Caco-2 (cell line): Measurements from ENCODE around the gene LDLRAD4. TPM values are rescaled to one million over a fixed set of nuclear protein-coding genes. Genes with fewer than 3 reads are reported as not detected.

Experiments
- BruUV-seq: library from RNA; stranded (reverse); fragments of 400-500 nt; replicated peaks from 2 replicates; lab custom pipeline; 2021; lab: Mats Ljungman, UMichigan
- CTCF ChIA-PET: fragments of 300-600 bp; sonication (Branson Sonifier 250); formaldehyde crosslinking; loops from one replicate; lab custom pipeline; 2022; ENCODE audit warnings: antibody characterized with exemption; lab: Charles Lee
- POLR2A ChIA-PET: fragments of 300-600 bp; sonication (Branson Sonifier 250); formaldehyde crosslinking; loops from one replicate; lab custom pipeline; 2022; ENCODE audit warnings: antibody characterized with exemption; lab: Charles Lee
- DNase-seq, 2 experiments: peaks; one replicate each; pipeline versions ENCODE4 v3.0.0 to v3.0.0-alpha.2; 2020 to 2022
- H3K27me3 ChIP-seq: replicated peaks from 2 replicates; pipeline ENCODE4 v1.6.0; 2011; ENCODE audit warnings: low read length; ENCODE audit not compliant: control insufficient read depth, insufficient read depth
- H3K36me3 ChIP-seq: 2 replicates; pipeline ENCODE4 v1.5.1; 2011; ENCODE audit warnings: low read length; ENCODE audit not compliant: control insufficient read depth, insufficient read depth
- H3K4me1 ChIP-seq: fragments of 250-450 bp; sonication (Bioruptor Pico); 2 replicates; pipeline ENCODE4 v1.5.1; 2020; ENCODE audit warnings: mild to moderate bottlenecking
- H3K4me3 ChIP-seq: 2 replicates; pipeline ENCODE4 v1.5.1; 2011; ENCODE audit warnings: low read depth, mild to moderate bottlenecking, control low read depth, low read length
- H3K9me3 ChIP-seq: fragments of 250-450 bp; sonication (Bioruptor Pico); 2 replicates; pipeline ENCODE4 v1.5.1; 2020; ENCODE audit warnings: mild to moderate bottlenecking, moderate library complexity
- H3K27ac Mint-ChIP-seq: one replicate; pipeline ENCODE4 v1.8.0; 2022; ENCODE audit warnings: mixed read lengths; ENCODE audit not compliant: unreplicated experiment
- H3K27me3 Mint-ChIP-seq: one replicate; pipeline ENCODE4 v1.8.0; 2022; ENCODE audit warnings: mixed read lengths; ENCODE audit not compliant: insufficient read depth, unreplicated experiment
- H3K36me3 Mint-ChIP-seq: one replicate; pipeline ENCODE4 v1.8.0; 2022; ENCODE audit warnings: mild to moderate bottlenecking, mixed read lengths; ENCODE audit not compliant: insufficient read depth, unreplicated experiment
- H3K4me1 Mint-ChIP-seq: one replicate; pipeline ENCODE4 v1.8.0; 2022; ENCODE audit warnings: low read depth, mixed read lengths; ENCODE audit not compliant: unreplicated experiment
- H3K4me3 Mint-ChIP-seq: one replicate; pipeline ENCODE4 v1.8.0; 2022; ENCODE audit warnings: mild to moderate bottlenecking, moderate library complexity, mixed read lengths; ENCODE audit not compliant: unreplicated experiment
- H3K9me3 Mint-ChIP-seq: one replicate; pipeline ENCODE4 v1.8.0; 2022; ENCODE audit warnings: mixed read lengths; ENCODE audit not compliant: unreplicated experiment
- intact Hi-C: fragments of 100-400 bp; cut with micrococcal nuclease; formaldehyde crosslinking; loops from one replicate; pipeline ENCODE4 v1.10.0; 2022; ENCODE audit not compliant: unreplicated experiment
- total RNA-seq: library from RNA; stranded (reverse); gene quantifications from 2 replicates; pipeline ENCODE4 v1.2.3, GENCODE V29; 2022
- TF ChIP-seq, protein P1 (sequence below), 2 experiments: fragments of 200-600 bp in 1 of 2; IDR thresholded peaks; 1 replicate in 1 of 2; 2 replicates in 1 of 2; pipeline versions ENCODE4 v1.5.1 to v1.8.0; 2011 to 2022; ENCODE audit warnings: antibody characterized with exemption in 1 of 2, control low read depth in 1 of 2, inconsistent platforms in 1 of 2, low read depth in 1 of 2, low read length in 1 of 2, mild to moderate bottlenecking in 1 of 2, moderate library complexity in 1 of 2; ENCODE audit not compliant: insufficient read depth in 1 of 2, severe bottlenecking in 1 of 2, unreplicated experiment in 1 of 2

LDLRAD4 gene
- total RNA-seq, 1 experiment from 2014 or later: 1.2 TPM

DNA sequence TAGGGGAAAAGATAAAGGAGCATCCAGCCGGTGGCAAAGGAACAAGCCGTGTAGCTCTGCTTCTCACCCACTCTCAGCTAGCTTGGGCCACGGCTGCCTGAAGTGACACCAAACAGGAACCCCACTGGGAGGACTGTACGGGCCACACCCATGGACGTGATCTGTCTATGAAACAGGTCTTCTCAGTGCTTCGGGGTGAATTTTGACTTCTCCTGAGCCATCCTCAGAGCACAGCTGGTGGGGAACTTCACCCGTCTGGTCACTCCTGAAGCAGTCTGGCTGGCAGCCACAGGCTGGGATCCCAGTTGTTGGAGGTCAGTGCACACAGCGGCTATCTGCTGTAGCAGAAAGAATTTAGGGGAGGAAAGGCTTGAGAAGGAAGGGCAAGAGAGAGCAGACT lies 284.0 kb downstream of the LDLRAD4 start:
- intact Hi-C loops: no loop called here

DNA sequence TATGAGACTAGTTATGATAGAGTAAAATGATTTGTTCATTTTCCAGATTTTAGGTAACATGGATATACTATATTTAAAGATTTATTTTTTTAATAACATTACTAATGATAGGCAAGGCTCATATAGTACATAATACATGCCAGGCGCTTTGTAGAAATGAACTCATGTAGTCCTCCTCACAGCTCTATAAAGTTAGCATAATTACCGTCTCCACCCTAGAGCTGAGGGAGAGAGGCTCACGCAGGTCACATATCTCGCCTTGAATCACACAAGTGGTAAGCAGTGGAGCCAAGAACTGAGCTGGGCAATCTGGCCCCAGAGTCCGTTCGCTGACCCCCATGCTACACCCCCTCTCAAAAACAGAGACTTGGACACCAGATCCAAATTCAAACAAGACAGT lies 285.3 kb downstream of the LDLRAD4 start:
- ChIA-PET CTCF (no interaction called here), POLR2A (no interaction called here)
- Histone ChIP-seq H3K27me3 (no peaks in the 10 kb centered on the region), H3K36me3 (no peaks in the 10 kb centered on the region), H3K4me1 (no peaks in the 10 kb centered on the region), H3K9me3 (no peaks in the 10 kb centered on the region), H3K4me3 (no peak overlapping the region)
- BruUV-seq: no TSS peak
- intact Hi-C loops: no loop called here
- Mint-ChIP-seq H3K27ac (no peak overlapping the region), H3K36me3 (peaks cover 6% of the 10 kb centered on the region), H3K9me3 (peaks cover 13% of the 10 kb centered on the region), H3K4me1 (no peaks in the 10 kb centered on the region), H3K4me3 (no peak overlapping the region), H3K27me3 (peaks cover 18% of the 10 kb centered on the region)
- TF ChIP-seq, protein P1, sequence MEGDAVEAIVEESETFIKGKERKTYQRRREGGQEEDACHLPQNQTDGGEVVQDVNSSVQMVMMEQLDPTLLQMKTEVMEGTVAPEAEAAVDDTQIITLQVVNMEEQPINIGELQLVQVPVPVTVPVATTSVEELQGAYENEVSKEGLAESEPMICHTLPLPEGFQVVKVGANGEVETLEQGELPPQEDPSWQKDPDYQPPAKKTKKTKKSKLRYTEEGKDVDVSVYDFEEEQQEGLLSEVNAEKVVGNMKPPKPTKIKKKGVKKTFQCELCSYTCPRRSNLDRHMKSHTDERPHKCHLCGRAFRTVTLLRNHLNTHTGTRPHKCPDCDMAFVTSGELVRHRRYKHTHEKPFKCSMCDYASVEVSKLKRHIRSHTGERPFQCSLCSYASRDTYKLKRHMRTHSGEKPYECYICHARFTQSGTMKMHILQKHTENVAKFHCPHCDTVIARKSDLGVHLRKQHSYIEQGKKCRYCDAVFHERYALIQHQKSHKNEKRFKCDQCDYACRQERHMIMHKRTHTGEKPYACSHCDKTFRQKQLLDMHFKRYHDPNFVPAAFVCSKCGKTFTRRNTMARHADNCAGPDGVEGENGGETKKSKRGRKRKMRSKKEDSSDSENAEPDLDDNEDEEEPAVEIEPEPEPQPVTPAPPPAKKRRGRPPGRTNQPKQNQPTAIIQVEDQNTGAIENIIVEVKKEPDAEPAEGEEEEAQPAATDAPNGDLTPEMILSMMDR (IDR thresholded peaks at IDR 0.05; ENCODE audit: insufficient read depth in 1 of 2, low read depth in 1 of 2, low read length in 1 of 2, severe bottlenecking in 1 of 2, unreplicated experiment in 1 of 2): no peak
- DNase-seq: no peak

More for the DNA sequence above, 284.0 kb downstream of the LDLRAD4 start:
- ChIA-PET CTCF (no interaction called here), POLR2A (no interaction called here)
- Histone ChIP-seq H3K4me1 (no peaks in the 10 kb centered on the region), H3K36me3 (no peaks in the 10 kb centered on the region), H3K4me3 (no peak overlapping the region), H3K27me3 (no peaks in the 10 kb centered on the region), H3K9me3 (no peaks in the 10 kb centered on the region)
- peaks cover 13% of the 10 kb centered on the region for H3K9me3 Mint-ChIP-seq
- BruUV-seq: no TSS peak
- H3K4me3 Mint-ChIP-seq: no peak overlapping the region
- peaks cover 18% of the 10 kb centered on the region for H3K27me3 Mint-ChIP-seq
- no peaks in the 10 kb centered on the region for H3K4me1 Mint-ChIP-seq
- TF ChIP-seq, protein P1 (IDR thresholded peaks at IDR 0.05; ENCODE audit: insufficient read depth in 1 of 2, low read depth in 1 of 2, low read length in 1 of 2, severe bottlenecking in 1 of 2, unreplicated experiment in 1 of 2): no peak
- H3K27ac Mint-ChIP-seq: no peak overlapping the region
- peaks cover 6% of the 10 kb centered on the region for H3K36me3 Mint-ChIP-seq
- no peak for DNase-seq

DNA sequence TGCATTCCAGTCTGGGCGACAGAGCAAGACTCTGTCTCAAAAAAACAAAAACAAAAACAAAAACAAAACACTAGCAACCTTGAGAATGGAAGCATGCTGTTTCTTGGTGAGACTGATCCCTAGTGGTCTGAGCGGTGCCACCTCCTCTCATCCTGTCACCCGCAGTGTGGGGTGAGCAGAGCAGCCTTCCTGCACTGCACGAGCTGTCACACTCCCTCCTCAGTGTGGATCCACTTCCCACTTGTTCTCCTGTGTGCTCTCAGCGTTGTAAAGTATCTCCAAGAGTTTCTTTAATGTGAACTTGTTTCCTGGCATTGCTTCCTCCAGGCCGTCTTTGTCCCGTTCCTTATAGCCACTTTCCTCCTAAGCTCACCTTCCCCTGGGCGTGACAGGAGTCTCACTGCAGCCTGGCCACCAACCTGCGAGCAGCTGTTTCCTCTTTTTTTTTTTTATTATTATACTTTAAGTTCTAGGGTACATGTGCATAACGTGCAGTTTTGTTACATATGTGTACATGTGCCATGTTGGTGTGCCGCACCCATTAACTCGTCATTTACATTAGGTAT lies 287.3 kb downstream of the LDLRAD4 start:
- no TSS peak for BruUV-seq
- POLR2A ChIA-PET: no interaction called here

More for the DNA sequence above, 287.3 kb downstream of the LDLRAD4 start:
- Mint-ChIP-seq H3K4me1 (no peaks in the 10 kb centered on the region), H3K27me3 (peaks cover 17% of the 10 kb centered on the region), H3K4me3 (no peak overlapping the region), H3K27ac (no peak overlapping the region), H3K9me3 (no peaks in the 10 kb centered on the region), H3K36me3 (no peaks in the 10 kb centered on the region)
- Histone ChIP-seq H3K27me3 (no peaks in the 10 kb centered on the region), H3K4me1 (no peaks in the 10 kb centered on the region), H3K9me3 (no peaks in the 10 kb centered on the region), H3K36me3 (no peaks in the 10 kb centered on the region), H3K4me3 (no peak overlapping the region)
- CTCF ChIA-PET: no interaction called here
- TF ChIP-seq, protein P1 (IDR thresholded peaks at IDR 0.05; ENCODE audit: insufficient read depth in 1 of 2, low read depth in 1 of 2, low read length in 1 of 2, severe bottlenecking in 1 of 2, unreplicated experiment in 1 of 2): no peak
- intact Hi-C loops: no loop called here
- DNase-seq: no peak
